ENCODE measurements around the gene SIVA1.
A peak's percentile ranks its signal among the peaks of the same experiment; 100 is the strongest.

Gene SIVA1

GRCh38 chr14:104752735-104753527 lies at the start of gene SIVA1:
TSS of gene SIVA1 (plus strand) at chr14:104753147. CDS start at chr14:104753202, 55 bp downstream.
- DNase-seq = peak; percentile 100

GRCh38 chr14:104703269-104703668 lies 49.7 kb upstream of the SIVA1 start:
- DNase-seq = no peak

- DNase-seq = no peak
Observed at GRCh38 chr14:104704252-104704651, 48.7 kb upstream of the SIVA1 start.

GRCh38 chr14:104705340-104706047 lies 47.5 kb upstream of the SIVA1 start:
- DNase-seq = peak; percentile 41

- no peak for DNase-seq
Observed at GRCh38 chr14:104706733-104707607, 46.0 kb upstream of the SIVA1 start.

DNA sequence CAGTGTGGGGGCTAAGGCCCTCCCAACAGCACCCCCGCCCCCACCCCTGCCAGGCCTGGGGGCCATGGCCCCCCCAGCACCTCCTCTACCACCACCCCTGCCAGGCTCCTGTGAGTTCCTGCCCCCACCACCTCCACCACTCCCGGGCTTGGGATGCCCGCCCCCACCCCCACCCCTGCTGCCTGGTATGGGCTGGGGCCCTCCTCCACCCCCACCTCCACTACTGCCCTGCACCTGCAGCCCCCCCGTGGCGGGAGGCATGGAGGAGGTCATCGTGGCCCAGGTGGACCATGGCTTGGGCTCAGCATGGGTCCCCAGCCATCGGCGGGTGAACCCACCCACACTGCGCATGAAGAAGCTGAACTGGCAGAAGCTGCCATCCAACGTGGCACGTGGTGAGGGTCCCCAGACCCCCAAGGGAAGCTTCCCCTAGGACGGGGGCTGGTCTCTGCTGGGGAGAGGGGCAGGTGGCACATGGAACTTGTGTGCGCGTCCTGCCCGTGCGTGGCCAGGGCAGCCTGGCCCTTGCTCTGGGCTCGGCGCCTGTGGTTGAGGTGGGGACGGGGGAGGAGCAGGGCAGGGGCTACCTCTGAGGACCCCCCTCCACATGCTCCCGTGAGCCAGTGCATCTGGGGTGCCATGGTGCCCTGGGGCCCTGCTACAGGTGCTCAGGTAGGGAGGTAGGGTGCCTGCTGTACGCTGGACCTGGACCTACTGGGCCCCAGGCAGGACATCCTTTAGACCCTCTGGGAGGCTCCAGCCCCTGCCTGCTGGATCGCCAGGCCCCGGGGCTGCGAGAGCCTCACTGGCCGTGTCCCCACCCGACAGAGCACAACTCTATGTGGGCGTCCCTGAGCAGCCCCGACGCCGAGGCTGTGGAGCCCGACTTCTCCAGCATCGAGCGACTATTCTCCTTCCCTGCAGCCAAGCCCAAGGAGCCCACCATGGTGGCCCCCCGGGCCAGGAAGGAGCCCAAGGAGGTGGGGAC lies 45.0 kb upstream of the SIVA1 start:
- DNase-seq = no peak

- peak; percentile 87 for DNase-seq
Observed at GRCh38 chr14:104708606-104709268, 44.2 kb upstream of the SIVA1 start.

- DNase-seq = no peak
Observed at GRCh38 chr14:104709387-104710039, 43.4 kb upstream of the SIVA1 start.

DNA sequence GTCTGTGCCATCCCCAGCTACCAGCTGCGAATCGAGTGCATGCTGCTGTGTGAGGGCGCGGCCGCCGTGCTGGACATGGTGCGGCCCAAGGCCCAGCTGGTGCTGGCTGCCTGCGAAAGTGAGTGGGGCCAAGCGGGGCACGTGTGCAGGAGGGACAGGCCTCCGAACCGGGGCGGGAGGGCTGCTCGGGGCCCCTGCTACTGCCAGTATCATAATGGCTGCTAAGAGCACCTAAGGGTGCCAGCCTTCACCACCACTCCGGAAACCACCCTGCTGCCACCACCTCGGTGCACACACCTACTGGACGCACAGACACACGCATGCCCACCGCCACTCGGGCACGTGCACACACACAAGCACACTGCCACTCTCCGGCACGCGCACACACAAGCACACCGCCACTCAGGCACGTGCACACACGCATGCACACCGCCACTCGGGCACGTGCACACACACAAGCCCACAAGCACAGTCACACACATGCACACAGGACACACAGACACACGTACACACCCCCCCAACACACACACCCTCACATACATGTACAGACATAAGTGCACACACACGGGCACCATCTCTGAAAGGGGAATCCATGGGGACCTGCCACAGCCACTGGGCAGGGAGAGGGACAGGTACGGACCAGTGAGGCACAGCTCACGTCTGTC lies 42.7 kb upstream of the SIVA1 start:
- no peak for DNase-seq

- DNase-seq = no peak
Observed at GRCh38 chr14:104712881-104713734, 39.8 kb upstream of the SIVA1 start.

GRCh38 chr14:104714066-104714465 lies 38.9 kb upstream of the SIVA1 start:
- DNase-seq = no peak

- no peak for DNase-seq
Observed at GRCh38 chr14:104714681-104715080, 38.3 kb upstream of the SIVA1 start.

DNA sequence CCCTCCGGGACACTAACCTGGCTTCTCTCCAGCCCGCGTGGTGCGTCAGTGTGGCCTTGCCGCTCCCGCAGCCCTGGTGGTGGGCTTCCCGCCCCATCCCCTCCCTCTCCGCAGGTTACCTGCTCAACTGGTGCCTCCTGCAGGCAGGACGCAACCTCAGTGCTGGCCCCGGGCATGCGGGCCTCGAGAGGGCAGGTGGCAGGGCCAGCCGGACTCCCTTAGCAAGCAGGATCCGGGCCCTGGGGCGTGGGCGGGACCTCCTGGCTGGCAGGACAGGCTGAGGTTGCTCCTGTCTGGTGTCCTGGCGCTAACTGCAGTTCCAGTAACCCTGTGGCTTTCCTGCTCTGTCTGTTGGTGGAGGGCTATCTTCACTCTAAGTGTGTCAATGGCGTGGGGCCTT lies 37.5 kb upstream of the SIVA1 start:
- no peak for DNase-seq

- DNase-seq = no peak
Observed at GRCh38 chr14:104715871-104716270, 37.1 kb upstream of the SIVA1 start.

- DNase-seq = no peak
Observed at GRCh38 chr14:104717137-104717536, 35.8 kb upstream of the SIVA1 start.

DNA sequence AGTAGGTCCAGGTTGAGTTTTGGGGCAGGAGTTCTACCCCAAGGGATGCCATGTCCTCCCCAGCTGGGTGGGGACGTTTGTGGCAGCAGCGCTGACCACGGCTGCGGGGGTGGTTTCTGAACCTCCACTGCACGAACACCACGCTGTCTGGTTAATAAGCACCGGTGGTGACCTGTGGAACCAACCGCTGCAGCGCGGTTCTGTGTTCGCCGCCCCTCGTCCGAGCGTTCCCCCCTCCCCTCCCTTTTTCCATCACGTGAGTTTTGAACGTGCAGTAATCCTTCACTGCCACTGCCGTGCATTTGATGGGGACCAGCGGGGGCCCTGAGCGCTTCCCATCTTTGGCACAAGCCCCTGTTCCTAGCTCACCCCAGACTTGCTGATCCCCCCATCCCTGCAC lies 35.3 kb upstream of the SIVA1 start:
- DNase-seq = no peak

DNA sequence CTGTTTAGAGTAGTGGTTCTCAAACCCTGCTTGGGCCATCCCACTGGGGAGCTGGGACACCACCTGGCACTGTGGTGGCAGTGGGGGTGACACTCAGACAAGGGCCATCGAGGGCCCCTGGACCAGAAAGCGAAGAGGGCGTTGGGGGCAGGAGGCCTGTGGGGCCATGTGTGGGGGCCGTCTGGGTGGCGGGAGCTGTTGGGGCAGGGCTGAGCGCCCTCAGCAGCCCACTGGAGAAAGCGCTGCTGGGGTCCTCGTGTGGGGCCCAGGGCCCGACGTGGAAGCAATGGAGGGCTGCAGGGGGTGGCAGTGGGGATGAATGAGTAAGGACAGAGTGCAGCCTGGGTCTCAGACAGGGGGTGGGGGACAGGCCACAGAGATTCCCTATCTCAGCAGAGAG lies 34.8 kb upstream of the SIVA1 start:
- DNase-seq = no peak

- no peak for DNase-seq
Observed at GRCh38 chr14:104718871-104719270, 34.1 kb upstream of the SIVA1 start.

DNA sequence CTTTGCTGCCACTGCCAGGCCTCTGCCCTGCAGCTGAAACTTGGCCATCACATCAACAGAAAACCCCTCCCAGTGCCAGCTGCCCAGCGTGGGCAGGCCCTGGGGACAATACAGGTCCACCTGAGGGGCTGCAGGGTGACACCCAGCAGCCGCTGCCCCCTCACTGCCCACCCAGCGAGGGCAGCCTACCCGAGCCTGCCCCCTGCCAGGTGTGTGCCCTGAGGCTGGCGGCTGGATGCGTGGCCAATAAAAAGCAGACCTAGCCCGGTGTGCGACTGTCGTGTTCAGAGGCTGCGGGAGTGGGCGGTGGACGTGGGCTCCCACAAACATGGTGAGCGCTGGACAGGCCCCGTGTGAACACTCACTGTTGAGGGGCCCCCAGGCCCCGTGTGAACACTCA lies 33.6 kb upstream of the SIVA1 start:
- DNase-seq = no peak

Measured in hematopoietic multipotent progenitor cell treated with erythropoietin and hydrocortisone succinate and interleukin-3 and kit ligand, for 6 days (in vitro differentiated cells).